GM12878 (cell line): ENCODE data around the gene CDK4. TPM values are rescaled to one million over a fixed set of nuclear protein-coding genes. Genes with fewer than 3 reads are reported as not detected.

Experiments
- ATAC-seq: fragments of 200-7000 bp; cut with Tn5 transposase; 3 replicates; pipeline ENCODE4 v1.9.1; 2020; ENCODE audit warnings: mild to moderate bottlenecking, moderate library complexity
- BruUV-seq: library from RNA; stranded (reverse); fragments of 400-500 nt; replicated peaks from 2 replicates; lab custom pipeline; 2021; lab: Mats Ljungman, UMichigan
- CTCF ChIA-PET: fragments of 300-600 bp; sonication (Branson Sonifier 250); formaldehyde crosslinking; extraction: SDS; loops from one replicate; lab custom pipeline; 2021; ENCODE audit warnings: inconsistent platforms; lab: Yijun Ruan, JAX
- POLR2A ChIA-PET: fragments of 350-600 bp; formaldehyde crosslinking; extraction: SDS; loops from one replicate; lab custom pipeline; 2021; ENCODE audit warnings: inconsistent platforms; lab: Charles Lee
- RAD21 ChIA-PET: fragments of 300-600 bp; sonication (Branson Sonifier 250); formaldehyde crosslinking; loops from one replicate; lab custom pipeline; 2023; ENCODE audit warnings: antibody characterized with exemption; ENCODE audit not compliant: unreplicated experiment; lab: Charles Lee
- SMC1A ChIA-PET: fragments of 300-600 bp; sonication (Branson Sonifier 250); formaldehyde crosslinking; loops from one replicate; lab custom pipeline; 2023; ENCODE audit not compliant: unreplicated experiment, uncharacterized antibody; lab: Charles Lee
- DNase-seq: peaks from one replicate; pipeline ENCODE4 v3.0.0-alpha.2; 2011; ENCODE audit warnings: low read depth, low spot score
- FAIRE-seq: peaks from 3 replicates; lab custom pipeline; 2011; peaks lifted over from hg19 to GRCh38; lab: Jason Lieb, UNC
- H2AFZ ChIP-seq: 2 replicates; pipeline ENCODE4 v1.6.0; 2011; ENCODE audit warnings: low read depth, low read length, control low read depth; ENCODE audit not compliant: control insufficient read depth
- H3K27ac ChIP-seq: 2 replicates; pipeline ENCODE4 v1.5.1; 2011; ENCODE audit warnings: control low read depth; ENCODE audit not compliant: control insufficient read depth, insufficient read depth
- H3K27me3 ChIP-seq, 2 experiments: replicated peaks in 1 of 2; 2 replicates each; pipeline versions ENCODE4 v1.6.0 to v1.6.1; 2011; ENCODE audit warnings: low read length in 1 of 2; ENCODE audit not compliant: control insufficient read depth in 2 of 2, insufficient read depth in 2 of 2
- H3K36me3 ChIP-seq, 2 experiments: 2 replicates each; pipeline ENCODE4 v1.5.1; 2011; ENCODE audit warnings: low read length in 1 of 2; ENCODE audit not compliant: control insufficient read depth in 2 of 2, insufficient read depth in 2 of 2
- H3K4me1 ChIP-seq: 2 replicates; pipeline ENCODE4 v1.6.1; 2011; ENCODE audit warnings: mild to moderate bottlenecking, low read length, moderate library complexity, mixed read lengths; ENCODE audit not compliant: control insufficient read depth, insufficient read depth
- H3K4me2 ChIP-seq: 2 replicates; pipeline ENCODE4 v1.6.0; 2011; ENCODE audit warnings: control low read depth; ENCODE audit not compliant: control insufficient read depth, insufficient read depth
- H3K4me3 ChIP-seq: fragments of 200-600 bp; sonication (generic); 2 replicates; pipeline ENCODE4 v1.5.1; 2016
- H3K79me2 ChIP-seq: 2 replicates; pipeline ENCODE4 v1.6.0; 2011; ENCODE audit warnings: low read length; ENCODE audit not compliant: control insufficient read depth, insufficient read depth
- H3K9ac ChIP-seq: 2 replicates; pipeline ENCODE4 v1.8.0; 2011; ENCODE audit warnings: low read length, control low read depth, mixed read lengths; ENCODE audit not compliant: control insufficient read depth, insufficient read depth
- H3K9me3 ChIP-seq: replicated peaks from 3 replicates; pipeline ENCODE4 v1.5.1; 2011; ENCODE audit warnings: mild to moderate bottlenecking, low read length; ENCODE audit not compliant: control insufficient read depth, insufficient read depth
- H4K20me1 ChIP-seq: 2 replicates; pipeline ENCODE4 v1.6.0; 2011; ENCODE audit not compliant: control insufficient read depth, insufficient read depth
- FOXK2 ChIP-seq: fragments of 450-650 bp; IDR thresholded peaks from 2 replicates; pipeline ENCODE4 v1.6.1; 2017; ENCODE audit warnings: mild to moderate bottlenecking, moderate library complexity
- KAT2A ChIP-seq: conservative IDR thresholded peaks from 2 replicates; pipeline ENCODE4 v1.6.1; 2011; ENCODE audit warnings: low read depth, low read length; ENCODE audit not compliant: control insufficient read depth
- NFYB ChIP-seq: IDR thresholded peaks from 2 replicates; pipeline ENCODE4 v1.6.1; 2011; ENCODE audit warnings: low read depth, mild to moderate bottlenecking, low read length, improper control_type of control experiment, moderate library complexity; ENCODE audit not compliant: insufficient read depth
- NRF1 ChIP-seq: conservative IDR thresholded peaks from 2 replicates; pipeline ENCODE4 v1.6.1; 2011; ENCODE audit warnings: mild to moderate bottlenecking, low read depth, low read length, improper control_type of control experiment
- POLR2AphosphoS5 ChIP-seq: IDR thresholded peaks from 2 replicates; pipeline ENCODE4 v1.6.1; 2011; ENCODE audit warnings: mild to moderate bottlenecking, low read length, inconsistent platforms
- POU2F2 ChIP-seq: IDR thresholded peaks from 3 replicates; pipeline ENCODE4 v1.6.1; 2011; ENCODE audit warnings: low read depth, mild to moderate bottlenecking, low read length, borderline replicate concordance
- SIN3A ChIP-seq: IDR thresholded peaks from 2 replicates; pipeline ENCODE4 v1.6.1; 2012; ENCODE audit warnings: low read depth, low read length, improper control_type of control experiment
- SP1 ChIP-seq: IDR thresholded peaks from one replicate; pipeline ENCODE4 v1.6.1; 2011; ENCODE audit warnings: low read depth, low read length
- YBX1 ChIP-seq: fragments of 450-650 bp; IDR thresholded peaks from 2 replicates; pipeline ENCODE4 v1.6.1; 2016; ENCODE audit warnings: antibody characterized with exemption
- WGBS: methylation state at CpG from one replicate; pipeline ENCODE4 v1.1.6; 2016; ENCODE audit warnings: low lambda C conversion rate; ENCODE audit not compliant: insufficient replicate concordance, insufficient coverage; ENCODE audit errors: missing lambda C conversion rate; 5-methylcytosine and 5-hydroxymethylcytosine counted together
- in situ Hi-C: fragments of 300-500 bp; cut with MboI; formaldehyde crosslinking; loops from 9 replicates; pipeline ENCODE4 v1.14.3; 2018; ENCODE audit warnings: mixed read lengths
- intact Hi-C: fragments of 100-400 bp; cut with micrococcal nuclease; formaldehyde crosslinking; loops from one replicate; pipeline ENCODE4 v1.14.2; 2022; ENCODE audit not compliant: unreplicated experiment
- polyA plus RNA-seq, 11 experiments: library from polyadenylated mRNA; depleted of rRNA in 4 of 11; unstranded in 6 of 11; stranded (reverse) in 5 of 11; fragments of >200 nt; fragmentation: Nextera tagmentation in 4 of 11; fragmentation: Illumina TruSeq in 1 of 11; extraction: Ambion mirVana in 4 of 11; extraction: Trizol in 1 of 11; gene quantifications; 1 replicate in 1 of 11; 2 replicates in 10 of 11; pipeline versions ENCODE4 v1.2.1 to v1.2.3, GENCODE V29; 2011 to 2016; ENCODE audit warnings: inconsistent platforms in 2 of 11, missing spikeins in 2 of 11, low read depth in 1 of 11
- total RNA-seq, 4 experiments: library from RNA; depleted of rRNA in 3 of 4; stranded (reverse); fragments of >200 nt in 3 of 4; fragmentation: Illumina TruSeq in 1 of 4; extraction: Trizol in 1 of 4; gene quantifications; 2 replicates each; pipeline versions ENCODE4 v1.2.1 to v1.2.3, GENCODE V29; 2013 to 2021

The CDK4 gene
- total and polyA plus RNA-seq, 10 of the 15 experiments (the other 5 are each of a cell fraction or from before 2014, with no cell fraction given) = 26.1 to 385 (median 221) TPM

GRCh38 chr12:57737467-57738460, 14.3 kb downstream of the CDK4 start (continued):
- no peak for TF ChIP-seq KAT2A
- TF ChIP-seq, all 136 proteins: peak for 0

DNA sequence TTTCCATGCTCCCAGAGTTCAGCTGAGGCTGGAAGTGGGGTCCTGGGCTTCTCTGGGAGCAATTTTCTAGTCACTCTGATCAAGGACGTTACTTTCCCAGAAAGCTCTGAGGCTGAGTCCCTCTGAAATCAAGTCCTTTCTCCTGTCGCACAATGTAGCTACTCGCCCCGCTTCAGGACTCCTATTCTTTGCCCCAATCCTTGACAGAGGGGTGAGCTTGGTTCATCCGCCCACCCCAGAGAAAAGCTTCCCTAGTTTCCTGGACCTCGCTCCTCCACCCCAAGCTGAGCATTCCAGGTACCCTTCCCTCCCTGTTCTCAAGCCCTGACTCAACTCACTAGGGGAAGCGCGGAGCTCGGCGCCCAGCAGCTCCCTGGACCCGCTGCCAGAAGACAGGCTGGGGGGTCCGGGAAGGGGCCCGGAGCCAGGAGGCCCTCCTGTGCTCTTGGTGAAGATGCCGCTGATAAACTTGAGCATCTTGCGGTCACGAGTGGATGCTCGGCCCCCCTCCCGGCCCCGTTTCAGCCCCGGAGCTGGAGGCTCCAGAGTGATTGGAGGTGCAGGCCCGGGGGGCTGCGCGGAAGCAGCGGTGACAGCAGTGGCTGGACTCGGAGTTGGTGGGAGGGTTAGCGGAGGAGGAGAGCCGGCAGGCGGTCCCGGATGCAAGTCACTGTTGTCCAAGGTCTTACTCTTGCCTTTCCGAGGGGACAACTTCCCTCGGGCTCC, 15.2 kb downstream of the CDK4 start:
- CTCF ChIA-PET = no interaction called here
- peaks cover 1 to 4% of the 10 kb centered on the region in 2 experiments; a peak in 3 of 4 replicates for H3K36me3 ChIP-seq
- no peak for DNase-seq

More for the DNA sequence above, 15.2 kb downstream of the CDK4 start:
- BruUV-seq = no TSS peak
- TF ChIP-seq SIN3A (no peak), NRF1 (no peak), NFYB (no peak), FOXK2 (no peak), SP1 (no peak), POLR2AphosphoS5 (no peak), YBX1 (no peak), POU2F2 (no peak)
- FAIRE-seq (no peak), ATAC-seq (no peak)
- POLR2A ChIA-PET = no interaction called here
- no peak overlapping the region for H3K27ac ChIP-seq
- RAD21 ChIA-PET = no interaction called here
- 94% methylated on average over 22 of the region's 31 CpGs for WGBS
- H4K20me1 ChIP-seq = no peaks in the 10 kb centered on the region
- in situ Hi-C loops (no loop called here), intact Hi-C loops (no loop called here)
- SMC1A ChIA-PET = no interaction called here
- H3K9ac ChIP-seq = no peak overlapping the region
- peaks cover 7% of the 10 kb centered on the region for H3K4me1 ChIP-seq
- H3K27me3 ChIP-seq = no peaks in the 10 kb centered on the region
- H3K79me2 ChIP-seq = peaks cover 18% of the 10 kb centered on the region
- no peak overlapping the region for H3K4me3 ChIP-seq
- no peak overlapping the region for H2AFZ ChIP-seq
- H3K4me2 ChIP-seq = no peak overlapping the region
- H3K9me3 ChIP-seq = no peaks in the 10 kb centered on the region
